HG03060 (cell line): ENCODE measurements around the gene DICER1.
"Not testable (repeated sequence)": the region's sequence is repeated elsewhere in the genome, so short reads cannot be mapped to it uniquely, and the experiment has no call there.

Source experiments
- ATAC-seq: cut with Tn5 transposase; IDR thresholded peaks from one replicate; pipeline ENCODE4 v1.9.1; 2021; ENCODE audit warnings: low read depth, moderate number of reproducible peaks; ENCODE audit not compliant: unreplicated experiment

The DICER1 gene

GRCh38 chr14:95150910-95151309 is 6.4 kb downstream of the DICER1 start:
- no peak for ATAC-seq

- ATAC-seq, result no peak
Observed at GRCh38 chr14:95149441-95149840, 7.9 kb downstream of the DICER1 start.

GRCh38 chr14:95147597-95147996 is 9.7 kb downstream of the DICER1 start:
- no peak for ATAC-seq

- no peak for ATAC-seq
Observed at GRCh38 chr14:95146079-95146771, 11.1 kb downstream of the DICER1 start.

- ATAC-seq, result no peak
Observed at GRCh38 chr14:95144849-95145248, 12.5 kb downstream of the DICER1 start.

- no peak for ATAC-seq
Observed at GRCh38 chr14:95143808-95144620, 13.3 kb downstream of the DICER1 start.

- ATAC-seq, result no peak
Observed at GRCh38 chr14:95142208-95142607, 15.1 kb downstream of the DICER1 start.

- no peak for ATAC-seq
Observed at GRCh38 chr14:95141684-95142083, 15.6 kb downstream of the DICER1 start.

GRCh38 chr14:95140060-95140858 is 17.1 kb downstream of the DICER1 start:
- ATAC-seq, result no peak

GRCh38 chr14:95138876-95139275 is 18.5 kb downstream of the DICER1 start:
- ATAC-seq, result no peak

- not testable (repeated sequence) for ATAC-seq
Observed at GRCh38 chr14:95138455-95138854, 18.9 kb downstream of the DICER1 start.

GRCh38 chr14:95137804-95138167 is 19.5 kb downstream of the DICER1 start:
- no peak for ATAC-seq

GRCh38 chr14:95137164-95137803 is 20.0 kb downstream of the DICER1 start:
- no peak for ATAC-seq

- no peak for ATAC-seq
Observed at GRCh38 chr14:95136631-95137030, 20.7 kb downstream of the DICER1 start.

GRCh38 chr14:95134304-95134933 is 22.9 kb downstream of the DICER1 start:
- no peak for ATAC-seq

GRCh38 chr14:95133282-95133681 is 24.0 kb downstream of the DICER1 start:
- no peak for ATAC-seq

- ATAC-seq, result no peak
Observed at GRCh38 chr14:95132760-95133159, 24.6 kb downstream of the DICER1 start.

- no peak for ATAC-seq
Observed at GRCh38 chr14:95130549-95130948, 26.8 kb downstream of the DICER1 start.

GRCh38 chr14:95128140-95128539 is 29.2 kb downstream of the DICER1 start:
- ATAC-seq, result no peak

- ATAC-seq, result no peak
Observed at GRCh38 chr14:95127531-95127911, 29.8 kb downstream of the DICER1 start.
